ENCODE results near the gene NCF2. TPM values are rescaled to one million over a fixed set of nuclear protein-coding genes. Genes with fewer than 3 reads are reported as not detected.
A peak's percentile ranks its signal among the peaks of the same experiment; 100 is the strongest.

NCF2 gene
- total RNA-seq, 1 experiment from 2014 or later: 26.2 TPM

DNA sequence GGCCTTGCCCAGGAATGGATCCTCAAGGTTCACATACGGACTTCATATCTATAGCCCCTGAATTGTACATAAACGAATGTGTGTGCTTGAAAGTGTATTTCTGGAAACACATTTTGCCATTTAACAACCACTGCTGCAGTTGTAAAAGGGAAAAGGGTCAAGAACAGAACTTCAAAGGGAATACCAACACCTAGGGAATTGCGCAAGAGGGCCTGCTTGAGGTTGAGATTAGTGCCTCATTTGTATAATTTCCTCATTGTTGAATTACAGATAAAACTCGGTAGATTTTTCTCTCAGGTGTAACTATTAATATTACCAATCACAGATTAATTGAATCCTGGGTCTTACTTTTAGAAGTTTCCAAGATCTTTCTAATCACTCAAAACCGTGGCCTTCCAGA, 6.1 kb downstream of the NCF2 start:
- DNase-seq (ENCODE audit: low read depth): no peak

DNA sequence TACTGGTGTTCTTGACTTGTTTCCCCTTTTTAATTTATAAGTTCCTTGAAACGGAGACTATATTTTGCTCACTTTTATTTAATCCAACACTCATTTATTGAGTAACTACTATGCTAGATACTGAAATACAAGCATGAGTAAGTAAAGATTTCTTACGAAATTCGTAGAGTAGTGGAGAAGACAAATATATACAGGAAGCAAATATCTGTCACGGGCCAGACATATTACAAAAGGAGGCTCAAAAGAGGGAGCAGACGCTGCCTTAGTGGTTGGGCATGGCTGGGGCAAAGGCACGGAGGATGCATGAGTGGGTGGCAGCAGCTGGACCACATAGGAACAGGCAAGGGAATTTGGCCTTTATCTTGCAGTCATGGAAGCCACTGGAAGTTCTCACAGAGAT, 6.8 kb downstream of the NCF2 start:
- DNase-seq (ENCODE audit: low read depth): no peak

DNA sequence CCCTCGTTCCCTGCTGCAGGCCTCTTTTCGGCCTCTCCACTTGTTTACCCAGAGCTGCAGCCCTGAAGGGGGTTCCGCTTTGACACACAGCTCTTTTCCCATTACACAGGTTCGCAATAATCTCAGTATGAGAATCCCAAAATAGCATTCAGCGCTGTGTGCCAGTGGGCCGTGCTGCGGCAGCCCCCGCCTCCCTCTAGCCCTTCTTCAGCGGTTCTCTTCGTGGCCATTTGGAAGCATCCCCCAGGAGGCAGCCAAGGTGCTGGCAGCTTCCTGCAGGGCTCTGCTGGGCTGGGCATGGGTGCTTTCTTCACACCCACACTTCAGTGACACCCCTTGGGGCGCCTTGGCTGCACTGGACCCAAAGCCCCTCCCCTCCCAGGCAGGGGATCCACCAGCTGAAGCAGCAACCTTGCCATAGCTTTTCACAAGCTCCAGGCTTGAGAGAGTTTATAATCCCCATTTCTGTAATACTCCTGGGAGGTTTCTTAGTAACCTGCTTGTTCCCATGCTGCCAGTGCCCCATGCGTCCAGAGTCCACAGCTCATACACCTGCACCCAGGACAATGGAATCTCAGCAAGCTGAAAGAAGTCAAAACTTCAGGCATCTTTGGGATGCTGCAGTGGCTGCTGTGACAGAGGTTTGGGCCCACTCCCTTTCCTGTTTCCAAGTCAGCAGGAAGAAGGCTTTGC, 8.1 kb downstream of the NCF2 start:
- no peak for DNase-seq (ENCODE audit: low read depth)

DNA sequence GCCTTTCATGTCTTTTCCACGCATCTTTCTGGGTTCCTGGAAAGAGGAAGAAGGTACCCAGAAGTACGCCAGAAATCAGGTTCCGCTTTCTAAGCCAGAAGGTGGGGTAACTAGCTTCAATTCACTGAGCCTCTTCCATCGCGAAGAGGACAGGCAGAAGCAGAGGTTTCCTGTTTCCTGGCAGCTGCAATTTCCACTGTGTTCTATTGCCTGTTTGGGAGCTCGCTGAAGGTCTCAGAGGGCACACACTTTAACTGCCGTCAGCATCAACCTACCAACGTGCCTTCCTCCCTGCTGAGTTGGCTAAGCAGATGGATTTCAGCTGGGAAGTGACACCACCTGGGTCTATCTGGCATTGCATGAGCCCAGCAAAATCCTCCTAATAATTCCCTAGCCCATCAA, 10.0 kb downstream of the NCF2 start:
- peak; percentile 44 for DNase-seq (ENCODE audit: low read depth)

DNA sequence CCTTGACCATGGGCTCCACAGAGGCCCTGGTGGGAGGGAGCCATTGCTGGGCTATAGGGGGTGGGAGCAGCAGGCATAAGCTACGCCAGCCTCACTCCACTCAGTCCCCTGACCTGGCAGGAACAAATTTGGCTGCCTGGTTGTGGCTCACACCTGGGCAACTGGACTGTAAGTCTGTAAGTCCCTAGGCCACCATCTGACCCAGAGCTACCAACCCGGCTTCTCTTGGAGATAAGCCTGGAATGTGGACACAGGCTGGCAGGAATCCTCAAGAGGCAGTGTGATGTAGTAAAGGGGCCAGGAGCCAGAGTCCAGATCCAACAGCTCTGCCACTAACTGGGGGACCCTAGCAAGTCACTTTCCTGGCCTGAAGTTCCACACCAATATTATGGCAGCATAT, 11.4 kb downstream of the NCF2 start:
- no peak for DNase-seq (ENCODE audit: low read depth)

DNA sequence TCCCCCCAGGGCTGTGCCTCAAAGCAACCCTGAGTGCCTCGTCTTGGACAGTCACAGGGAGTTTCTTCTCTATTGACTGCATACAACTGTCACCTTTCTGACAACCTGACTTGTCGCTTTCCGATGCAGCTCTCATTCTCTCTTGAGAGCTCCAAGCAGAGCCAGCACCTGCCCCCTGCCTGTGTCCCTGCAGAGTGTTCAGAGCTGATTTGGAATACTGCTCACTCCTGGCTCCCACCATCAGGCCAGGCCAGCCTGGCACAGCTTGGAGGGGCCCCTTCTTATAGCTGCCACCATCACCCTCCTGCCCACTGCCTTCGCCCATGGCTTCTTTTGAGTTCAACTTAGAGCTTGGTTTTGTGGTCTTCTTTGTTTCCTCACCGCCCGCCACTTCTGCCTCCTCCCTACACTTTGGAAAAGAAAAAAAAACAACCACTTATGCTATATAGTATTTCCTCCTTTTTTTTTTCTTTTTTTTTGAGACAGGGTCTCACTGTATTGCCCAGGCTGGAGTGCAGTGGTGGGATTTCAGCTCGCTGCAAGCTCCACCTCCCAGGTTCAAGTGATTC, 12.3 kb downstream of the NCF2 start:
- no peak for DNase-seq (ENCODE audit: low read depth)

DNA sequence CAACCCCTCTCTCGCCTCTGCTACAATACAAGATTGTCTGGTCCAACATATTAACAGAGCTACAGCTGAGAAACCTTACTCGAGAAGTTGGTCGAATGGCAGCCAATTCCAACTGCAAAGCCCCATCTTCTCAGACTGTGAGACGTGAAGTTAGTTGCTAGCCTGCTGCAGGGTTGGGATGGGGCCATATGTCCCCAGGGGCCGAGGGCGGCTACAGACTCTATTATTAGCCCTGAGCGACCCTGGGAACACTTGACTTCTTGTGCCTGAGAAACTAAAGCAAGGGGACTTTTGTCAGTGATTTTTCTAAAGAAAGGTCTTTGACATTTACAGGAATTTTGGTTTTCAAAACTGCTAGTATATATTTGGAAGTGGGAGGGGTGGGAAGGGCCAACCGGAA, 13.7 kb downstream of the NCF2 start:
- no peak for DNase-seq (ENCODE audit: low read depth)

DNA sequence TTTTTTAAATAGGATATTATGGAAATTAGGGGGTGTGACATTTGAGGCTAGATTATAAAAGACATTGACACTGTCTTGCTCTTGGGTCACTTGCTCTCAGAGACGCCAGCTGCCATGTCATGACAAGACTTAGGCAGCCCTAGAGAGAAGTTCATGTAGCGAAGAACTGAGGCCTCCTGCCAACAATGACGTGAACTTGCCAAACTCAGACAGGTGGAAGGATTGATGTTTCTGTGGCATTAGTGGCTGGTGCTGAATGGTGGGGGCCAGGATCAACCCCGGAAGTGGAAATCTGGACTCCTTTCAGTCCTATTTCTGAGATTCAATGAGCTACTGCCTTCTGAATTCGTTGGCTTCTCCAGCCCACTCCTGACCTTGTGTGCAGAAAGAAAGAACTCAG, 14.7 kb downstream of the NCF2 start:
- DNase-seq (ENCODE audit: low read depth): no peak

DNA sequence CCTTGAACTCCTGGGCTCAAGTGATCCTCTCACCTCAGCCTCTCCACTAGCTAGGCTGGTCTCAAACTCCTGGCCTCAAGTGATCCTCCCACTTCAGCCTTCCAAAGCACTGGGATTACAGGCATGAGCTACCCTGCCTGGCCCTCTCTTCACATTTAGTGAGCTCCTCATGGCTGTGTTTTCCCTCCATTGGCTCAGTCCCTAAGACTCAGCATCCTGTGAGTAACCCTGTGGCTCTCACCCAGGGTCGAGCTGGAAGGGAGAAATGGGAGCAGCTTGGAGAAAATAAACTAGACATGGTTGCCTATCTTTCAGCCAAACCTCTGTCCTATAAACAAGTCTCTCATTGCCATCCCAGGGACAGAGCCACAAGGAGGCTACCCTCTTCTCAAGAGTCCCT, 17.5 kb downstream of the NCF2 start:
- no peak for DNase-seq (ENCODE audit: low read depth)

DNA sequence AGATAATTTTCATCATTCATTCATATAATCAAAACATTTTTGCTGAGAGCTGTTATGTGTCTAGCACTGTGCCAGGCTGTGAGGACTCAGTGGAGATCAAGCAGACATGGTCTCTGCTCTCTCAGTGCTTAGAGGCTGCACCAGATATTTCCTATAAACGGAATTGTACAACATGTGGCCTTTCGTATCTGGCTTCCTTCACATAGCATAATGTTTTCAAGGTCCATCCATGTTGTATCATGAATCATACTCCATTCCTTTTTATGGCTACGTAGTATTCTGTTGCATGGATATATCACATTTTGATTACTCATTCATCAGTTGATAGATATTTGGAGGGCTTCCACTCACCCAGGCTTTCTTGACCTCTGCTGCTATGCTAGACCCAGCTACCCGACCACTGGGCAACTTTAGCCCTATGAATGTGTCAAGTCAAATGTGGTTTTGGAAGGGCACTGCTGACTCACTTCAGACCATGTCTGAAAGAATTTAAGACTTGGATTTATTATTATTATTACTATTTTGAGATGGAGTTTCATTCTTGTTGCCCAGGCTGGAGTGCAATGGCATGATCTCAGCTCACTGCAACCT, 18.5 kb downstream of the NCF2 start:
- DNase-seq (ENCODE audit: low read depth): no peak

DNA sequence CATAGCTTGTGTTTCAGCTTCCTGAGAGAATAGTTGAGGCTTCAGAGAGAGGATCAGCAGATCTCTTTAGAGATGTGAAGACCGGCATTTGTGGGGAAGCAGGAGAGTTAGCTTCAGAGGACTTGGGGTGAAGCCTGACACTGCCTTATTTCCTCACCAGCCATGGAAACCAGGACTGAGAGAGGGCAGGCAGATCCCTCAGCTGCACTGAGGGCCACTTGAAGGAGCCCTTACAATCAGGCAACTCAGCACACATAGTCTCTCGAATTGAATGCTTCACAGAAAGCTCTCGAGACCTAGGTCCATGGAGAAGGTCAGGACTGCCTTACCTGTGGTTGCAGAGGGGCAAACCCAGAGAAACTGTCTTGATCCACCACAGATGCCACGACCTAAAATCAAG, 19.8 kb downstream of the NCF2 start:
- no peak for DNase-seq (ENCODE audit: low read depth)

DNA sequence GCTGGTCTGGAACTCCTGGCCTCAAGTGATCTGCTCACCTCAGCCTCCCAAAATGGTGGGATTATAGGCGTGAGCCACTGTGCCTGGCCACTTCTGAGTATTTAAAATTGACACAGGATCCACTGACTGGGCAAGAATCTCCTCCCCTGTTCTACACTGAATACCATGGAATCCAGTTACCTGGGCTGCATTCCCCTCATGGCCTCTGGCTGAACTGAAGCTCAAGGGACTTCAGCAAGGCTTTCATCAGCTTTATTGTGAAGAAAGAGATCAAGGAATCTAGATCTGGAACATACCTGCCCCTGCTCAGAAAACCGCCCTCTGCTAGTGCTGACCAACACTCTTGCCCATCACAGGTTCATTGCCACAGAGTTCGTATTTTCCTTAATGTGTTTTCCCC, 20.5 kb downstream of the NCF2 start:
- DNase-seq (ENCODE audit: low read depth): no peak

DNA sequence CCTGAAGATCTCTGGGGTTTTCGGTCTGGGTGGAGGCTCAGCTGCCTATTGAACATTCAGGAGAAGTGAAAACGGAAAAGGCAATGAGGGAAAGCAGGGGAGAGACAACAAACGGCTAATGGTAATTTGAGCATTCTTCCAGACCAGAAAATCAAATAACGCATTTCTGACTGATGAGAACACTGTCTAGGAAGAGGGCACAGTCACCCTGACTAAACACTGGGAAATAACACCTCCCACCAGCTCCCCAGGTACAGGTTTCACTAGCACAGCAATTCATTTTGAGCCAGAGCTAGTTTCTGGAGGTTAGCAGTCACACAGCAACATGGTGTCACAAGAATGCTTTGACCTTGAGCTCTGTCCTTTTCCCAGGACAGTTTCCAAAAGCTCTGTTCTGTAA, 21.1 kb downstream of the NCF2 start:
- peak; percentile 80 for DNase-seq (ENCODE audit: low read depth)

DNA sequence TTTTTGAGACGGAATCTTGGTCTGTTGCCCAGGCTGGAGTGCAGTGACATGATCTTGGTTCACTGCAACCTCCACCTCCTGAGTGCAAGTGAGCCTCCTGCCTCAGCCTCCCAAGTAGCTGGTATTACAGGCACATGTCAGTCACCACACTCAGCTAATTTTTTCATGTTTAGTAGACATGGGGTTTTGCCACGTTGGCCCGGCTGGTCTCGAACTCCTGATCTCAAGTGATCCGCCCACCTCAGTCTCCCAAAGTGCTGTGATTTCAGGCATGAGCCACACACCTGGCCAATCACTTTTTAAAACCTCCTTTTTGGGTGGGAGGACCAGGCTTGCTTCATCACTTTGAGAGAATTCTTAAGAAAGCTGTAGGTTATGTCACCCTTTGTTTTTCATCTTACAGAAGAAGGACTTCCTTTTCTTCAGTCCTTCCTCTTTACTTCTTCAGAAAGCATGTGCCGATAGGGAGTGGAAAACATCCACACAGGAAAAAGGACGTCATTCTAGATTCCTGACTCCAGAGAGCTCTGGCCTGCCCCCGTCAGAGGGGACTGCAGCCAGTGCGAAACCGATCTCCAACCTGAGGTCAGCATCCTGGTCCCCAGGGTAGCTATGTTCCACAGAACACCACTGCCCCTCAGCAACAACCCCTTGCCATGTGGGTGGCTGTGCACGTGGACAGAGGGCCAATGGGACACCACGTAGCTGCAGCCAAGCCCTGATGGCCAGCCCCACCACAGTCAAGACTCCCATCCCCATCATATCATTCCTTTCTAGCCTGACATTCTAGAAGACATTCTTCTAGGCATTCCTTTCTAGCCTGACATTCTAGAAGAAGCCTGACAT, 21.9 kb downstream of the NCF2 start:
- no peak for DNase-seq (ENCODE audit: low read depth)

DNA sequence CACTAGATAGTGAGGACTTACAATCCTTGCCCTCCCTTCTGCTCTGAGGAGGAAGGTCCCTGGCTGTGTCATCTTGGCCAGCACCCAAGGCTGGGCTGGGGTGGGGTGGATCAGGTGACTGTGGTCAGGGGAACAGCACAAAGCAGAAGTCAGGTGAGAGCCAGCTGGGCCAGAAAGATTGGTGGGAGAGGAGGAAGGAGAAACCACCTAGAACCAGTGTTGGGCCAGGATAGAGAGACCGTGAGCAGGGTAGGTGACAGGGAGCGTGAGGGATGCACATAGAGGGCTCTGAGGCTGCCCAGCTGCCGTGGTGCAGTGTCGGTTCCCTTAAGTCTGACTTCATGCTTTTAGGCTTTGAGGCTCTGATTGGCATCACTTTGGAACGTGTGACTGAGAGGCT, 22.7 kb downstream of the NCF2 start:
- DNase-seq (ENCODE audit: low read depth): peak; percentile 84

DNA sequence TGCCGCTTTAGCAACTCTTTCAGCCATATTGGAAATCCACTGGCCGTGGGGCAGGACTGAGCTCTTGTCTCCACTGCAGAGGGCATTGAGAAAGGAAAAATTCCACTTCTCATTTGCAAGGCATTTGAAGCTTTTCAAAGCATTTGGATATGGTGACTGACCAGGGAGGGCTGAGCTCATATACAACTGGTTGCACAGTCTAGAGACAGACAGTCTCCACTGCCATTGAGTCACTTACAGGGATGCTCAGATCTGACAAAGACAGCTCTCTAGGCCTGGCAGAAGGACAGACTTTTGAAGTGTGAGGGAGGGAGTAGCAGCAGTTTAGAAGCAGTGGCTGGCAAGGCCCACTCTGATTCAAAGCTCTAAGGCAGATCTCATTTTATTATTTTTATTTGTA, 24.2 kb downstream of the NCF2 start:
- DNase-seq (ENCODE audit: low read depth): no peak

DNA sequence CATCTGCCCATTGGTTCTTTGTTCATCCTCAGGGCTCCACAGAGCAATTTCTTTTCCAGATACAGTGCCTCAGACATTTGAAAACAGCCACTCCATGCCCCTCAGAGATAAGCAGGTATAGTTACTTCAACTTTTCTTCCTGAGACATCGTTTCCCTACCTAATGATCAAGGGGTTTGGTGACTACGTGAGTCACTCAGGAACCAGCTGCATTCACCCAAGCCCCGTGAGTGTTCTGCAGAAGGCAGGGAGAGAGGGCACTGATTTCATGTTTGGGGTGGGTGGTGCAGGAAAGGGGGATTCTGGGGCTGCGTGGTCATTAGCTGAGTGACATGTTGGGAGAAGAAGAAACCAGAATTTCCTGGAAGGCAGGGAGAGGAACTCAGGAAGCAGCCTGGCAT, 25.0 kb downstream of the NCF2 start:
- no peak for DNase-seq (ENCODE audit: low read depth)

DNA sequence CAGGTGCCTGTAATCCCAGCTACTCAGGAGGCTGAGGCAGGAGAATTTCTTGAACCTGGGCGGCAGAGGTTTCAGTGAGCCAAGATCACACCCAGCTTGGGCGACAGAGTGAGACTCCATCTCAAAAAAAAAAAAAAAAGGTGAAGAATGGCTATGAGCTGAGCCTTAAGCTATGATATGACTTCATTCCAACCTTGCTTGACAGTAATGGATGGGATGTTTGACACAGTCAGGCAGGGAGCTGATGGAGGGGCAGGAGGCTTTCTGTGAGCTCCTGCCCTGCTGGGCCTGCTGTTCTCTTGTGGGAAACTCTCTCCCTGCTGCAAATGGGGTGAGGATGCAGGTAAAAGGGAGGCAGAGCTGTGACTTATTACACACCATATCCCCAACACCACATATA, 27.6 kb downstream of the NCF2 start:
- no peak for DNase-seq (ENCODE audit: low read depth)

DNA sequence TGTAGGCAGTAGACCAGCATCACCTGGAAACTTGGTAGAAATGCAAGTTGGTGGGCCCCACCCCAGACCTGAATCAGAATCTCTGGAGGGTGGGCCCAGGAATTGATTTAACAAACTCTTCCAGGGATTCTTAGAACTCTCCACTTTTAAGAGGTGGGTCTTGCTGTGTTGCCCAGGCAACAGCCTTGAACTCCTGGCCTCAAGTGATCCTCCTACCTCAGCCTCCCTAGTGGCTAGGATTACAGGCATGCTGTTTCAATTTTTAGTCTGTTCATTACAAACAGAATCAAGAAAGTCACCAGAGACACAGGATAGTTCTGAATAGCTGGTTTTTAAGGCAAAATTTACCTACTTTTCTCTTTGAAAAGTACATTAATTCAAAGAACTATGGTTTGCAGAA, 31.2 kb downstream of the NCF2 start:
- no peak for DNase-seq (ENCODE audit: low read depth)

DNA sequence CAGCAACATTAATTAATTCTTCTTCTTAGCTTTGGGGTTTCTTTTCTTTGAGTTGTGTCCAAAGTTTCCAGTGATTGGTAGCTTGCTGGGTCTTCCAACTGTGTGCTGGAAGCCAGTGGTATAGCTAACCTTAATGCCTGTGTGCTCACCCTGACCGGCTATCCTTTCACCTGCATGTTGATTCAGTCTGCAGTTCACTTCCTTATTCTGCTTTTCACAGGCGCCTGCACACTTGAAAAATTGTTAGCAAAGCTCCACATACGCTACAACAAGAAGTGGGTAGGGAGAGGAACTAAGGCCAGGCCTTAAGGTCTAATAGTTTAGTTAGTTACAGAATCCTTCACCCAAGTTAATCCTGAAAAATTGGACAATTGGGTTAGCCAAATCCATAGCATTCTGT, 35.7 kb downstream of the NCF2 start:
- DNase-seq (ENCODE audit: low read depth): no peak

DNA sequence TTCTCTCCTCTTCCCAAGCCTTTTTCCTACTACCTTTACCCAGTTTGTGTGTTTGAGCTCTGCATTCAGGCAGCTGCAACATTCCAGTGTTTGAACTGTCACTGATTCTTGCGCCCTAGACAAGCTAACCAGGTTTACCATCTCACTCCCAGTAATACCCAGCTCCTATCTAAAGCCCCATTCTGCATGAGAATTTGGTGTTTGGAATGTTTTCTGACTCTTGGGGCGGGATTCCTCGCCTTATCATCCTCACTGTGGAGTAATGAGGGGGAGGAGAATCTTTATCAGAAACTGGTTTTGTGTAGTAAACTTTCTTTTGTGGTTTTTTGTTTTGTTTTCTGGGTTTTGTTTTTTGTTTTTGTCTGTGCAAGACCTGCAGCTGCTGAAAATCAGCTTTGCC, 36.5 kb downstream of the NCF2 start:
- DNase-seq (ENCODE audit: low read depth): no peak

DNA sequence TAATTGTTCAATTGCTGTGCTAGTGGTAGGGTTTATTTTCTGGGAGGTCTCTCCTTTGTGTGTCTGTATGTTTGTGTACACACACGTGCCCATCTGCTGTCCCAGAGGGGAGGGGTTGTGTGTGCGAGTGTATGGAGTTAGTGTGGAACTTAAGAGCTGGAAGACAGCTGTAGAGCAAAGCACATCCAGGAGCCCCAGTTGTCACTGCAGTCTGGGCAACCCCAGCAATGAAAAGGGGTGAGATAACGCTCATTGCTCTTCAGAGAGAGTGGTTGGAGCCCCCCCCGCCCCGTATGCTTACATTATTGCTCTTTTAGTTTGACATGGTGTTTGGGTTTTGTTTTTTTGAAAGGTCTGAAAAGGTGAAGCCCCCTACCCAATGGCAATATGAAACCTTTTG, 36.9 kb downstream of the NCF2 start:
- DNase-seq (ENCODE audit: low read depth): no peak

DNA sequence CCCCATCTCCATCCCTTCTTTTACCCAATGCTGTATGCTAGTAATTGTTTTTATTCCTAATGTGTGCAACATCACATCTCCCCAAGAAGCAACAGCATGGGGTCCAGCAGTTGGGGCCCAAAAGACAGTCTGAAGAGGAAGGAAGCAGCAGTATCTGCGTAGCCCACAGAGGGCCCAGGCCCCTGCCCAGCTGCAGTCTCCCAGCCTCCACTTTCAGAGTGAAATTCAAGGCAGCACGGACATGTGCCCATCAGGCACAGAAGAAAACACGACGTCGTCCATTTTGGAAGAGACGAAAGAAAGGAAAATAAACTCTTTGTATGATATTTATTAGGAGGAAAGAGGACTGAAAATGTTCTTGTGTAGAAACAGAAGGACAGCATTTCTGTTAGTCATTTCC, 37.4 kb downstream of the NCF2 start:
- DNase-seq (ENCODE audit: low read depth): no peak

Measured in Daoy (cell line).